Suprapubic skin (tissue), 4 donors: Measurements from ENCODE around the gene SLC38A10. TPM values are rescaled to one million over a fixed set of nuclear protein-coding genes. Genes with fewer than 3 reads are reported as not detected.

Experiments used
- DNase-seq, 2 donors: peaks; one replicate each; pipeline ENCODE4 v3.0.0-alpha.2; 2019; ENCODE audit warnings: low spot score in 2 of 2
- H3K27ac ChIP-seq: fragments of 200-600 bp; sonication (generic); one replicate; pipeline ENCODE4 v1.5.1; 2019
- H3K27me3 ChIP-seq: fragments of 200-600 bp; sonication (generic); one replicate; pipeline ENCODE4 v1.5.1; 2019
- H3K36me3 ChIP-seq: fragments of 200-600 bp; sonication (generic); one replicate; pipeline ENCODE4 v1.5.1; 2019
- H3K4me1 ChIP-seq: fragments of 200-600 bp; sonication (generic); one replicate; pipeline ENCODE4 v1.5.1; 2019
- H3K4me3 ChIP-seq: fragments of 200-600 bp; sonication (generic); one replicate; pipeline ENCODE4 v1.5.1; 2019; ENCODE audit warnings: mild to moderate bottlenecking
- H3K9me3 ChIP-seq: fragments of 200-600 bp; sonication (generic); one replicate; pipeline ENCODE4 v1.5.1; 2019
- EP300 ChIP-seq: sonication (generic); formaldehyde crosslinking; IDR thresholded peaks from one replicate; pipeline ENCODE4 v1.6.1; 2017; ENCODE audit warnings: antibody characterized with exemption
- POLR2A ChIP-seq, 2 donors: fragments of 450-650 bp; IDR thresholded peaks; one replicate each; pipeline ENCODE4 v1.6.1; 2017; ENCODE audit warnings: antibody characterized with exemption in 2 of 2, mild to moderate bottlenecking in 2 of 2, moderate library complexity in 2 of 2
- POLR2AphosphoS5 ChIP-seq, 3 donors: sonication (generic); formaldehyde crosslinking; IDR thresholded peaks; one replicate each; pipeline ENCODE4 v1.6.1; 2017; ENCODE audit warnings: antibody characterized with exemption in 3 of 3
- WGBS: methylation state at CpG from one replicate; pipeline ENCODE4 v1.1.5; 2018; 5-methylcytosine and 5-hydroxymethylcytosine counted together
- total RNA-seq, 4 donors: library from RNA; depleted of rRNA; stranded (reverse); fragments of >200 nt; gene quantifications; one replicate each; pipeline ENCODE4 v1.1.0, GENCODE V29; 2016
- TF ChIP-seq, protein P1 (sequence below), 2 donors: fragments of 200-600 bp in 1 of 2; fragments of 450-650 bp in 1 of 2; sonication (generic) in 1 of 2; IDR thresholded peaks; one replicate each; pipeline ENCODE4 v1.5.1; 2016 to 2019; ENCODE audit warnings: antibody characterized with exemption in 2 of 2, mild to moderate bottlenecking in 1 of 2, moderate library complexity in 1 of 2

Gene SLC38A10
- total RNA-seq, 4 donors from 2014 or later, result 48.5 to 84.9 (median 69.4) TPM

DNA sequence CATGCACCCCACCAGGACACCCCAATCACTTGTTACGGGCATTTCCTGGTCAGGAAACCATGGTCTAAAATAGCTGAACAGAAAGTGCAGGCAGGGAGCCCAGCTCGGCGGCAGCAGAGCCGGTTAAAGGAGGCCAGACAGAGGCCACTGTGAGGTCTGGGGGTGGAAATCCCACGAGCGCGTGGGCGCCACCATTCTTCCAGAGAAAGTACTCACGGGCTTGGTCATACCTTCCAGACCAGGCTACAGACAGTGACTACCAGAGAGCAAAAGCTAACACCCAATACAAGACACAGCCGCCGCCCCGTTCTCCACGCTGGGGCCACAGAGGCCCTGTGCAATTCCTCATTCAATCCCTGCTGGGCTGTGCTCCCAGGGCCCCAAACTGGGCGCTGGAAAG, 84.2 kb downstream of the SLC38A10 start:
- TF ChIP-seq EP300 (no peak), POLR2AphosphoS5 (IDR thresholded peaks at IDR 0.05) (no peak), POLR2A (IDR thresholded peaks at IDR 0.05) (no peak)
- H3K27ac ChIP-seq, result no peak overlapping the region
- H3K36me3 ChIP-seq, result peaks cover 9% of the 10 kb centered on the region
- no peaks in the 10 kb centered on the region for H3K9me3 ChIP-seq
- H3K4me1 ChIP-seq, result no peaks in the 10 kb centered on the region
- no peak for DNase-seq
- H3K27me3 ChIP-seq, result no peaks in the 10 kb centered on the region
- no peak overlapping the region for H3K4me3 ChIP-seq
- WGBS, result 75% methylated on average over 14 of the region's 14 CpGs

DNA sequence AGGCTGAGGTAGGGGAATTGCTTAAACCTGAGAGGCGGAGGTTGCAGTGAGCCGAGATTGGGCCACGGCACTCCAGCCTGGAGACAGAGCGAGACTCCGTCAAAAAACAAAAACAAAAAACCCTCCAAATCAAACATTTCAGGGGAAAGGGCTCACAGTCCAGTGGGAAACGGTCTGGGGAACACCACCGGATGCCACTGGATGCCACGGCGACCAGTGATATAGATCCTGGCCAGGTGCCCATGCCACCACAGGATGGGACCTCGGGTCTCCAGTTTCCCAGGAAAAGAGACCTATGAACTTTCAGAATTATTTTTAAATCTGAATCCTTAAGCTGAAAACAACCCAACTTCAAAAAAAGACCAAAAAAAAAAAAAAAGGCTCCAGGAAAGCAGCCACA, 84.6 kb downstream of the SLC38A10 start:
- WGBS, result 74% methylated on average over 10 of the region's 10 CpGs

DNA sequence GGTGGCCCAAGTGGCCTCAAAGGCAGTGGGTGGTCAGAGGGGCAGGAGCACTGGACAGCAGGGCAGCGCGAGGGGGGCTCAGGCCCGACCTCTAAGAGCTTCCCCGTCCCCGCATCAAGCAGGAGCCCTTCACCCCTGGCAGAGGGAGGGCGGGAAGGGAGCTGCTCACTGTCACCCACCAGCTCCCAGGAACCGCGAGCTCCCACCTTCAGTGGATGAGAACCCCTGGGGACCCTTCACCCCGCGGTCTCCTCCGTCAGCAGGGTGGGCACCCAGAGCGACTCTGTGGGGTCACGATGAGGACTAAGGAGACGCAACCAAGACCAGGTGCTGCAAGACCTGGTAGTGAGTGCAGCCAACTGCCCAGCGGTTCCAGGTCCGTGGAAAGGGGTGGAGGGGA, 86.0 kb downstream of the SLC38A10 start:
- TF ChIP-seq POLR2AphosphoS5 (IDR thresholded peaks at IDR 0.05) (no peak), EP300 (no peak), POLR2A (IDR thresholded peaks at IDR 0.05) (no peak)
- TF ChIP-seq, protein P1, sequence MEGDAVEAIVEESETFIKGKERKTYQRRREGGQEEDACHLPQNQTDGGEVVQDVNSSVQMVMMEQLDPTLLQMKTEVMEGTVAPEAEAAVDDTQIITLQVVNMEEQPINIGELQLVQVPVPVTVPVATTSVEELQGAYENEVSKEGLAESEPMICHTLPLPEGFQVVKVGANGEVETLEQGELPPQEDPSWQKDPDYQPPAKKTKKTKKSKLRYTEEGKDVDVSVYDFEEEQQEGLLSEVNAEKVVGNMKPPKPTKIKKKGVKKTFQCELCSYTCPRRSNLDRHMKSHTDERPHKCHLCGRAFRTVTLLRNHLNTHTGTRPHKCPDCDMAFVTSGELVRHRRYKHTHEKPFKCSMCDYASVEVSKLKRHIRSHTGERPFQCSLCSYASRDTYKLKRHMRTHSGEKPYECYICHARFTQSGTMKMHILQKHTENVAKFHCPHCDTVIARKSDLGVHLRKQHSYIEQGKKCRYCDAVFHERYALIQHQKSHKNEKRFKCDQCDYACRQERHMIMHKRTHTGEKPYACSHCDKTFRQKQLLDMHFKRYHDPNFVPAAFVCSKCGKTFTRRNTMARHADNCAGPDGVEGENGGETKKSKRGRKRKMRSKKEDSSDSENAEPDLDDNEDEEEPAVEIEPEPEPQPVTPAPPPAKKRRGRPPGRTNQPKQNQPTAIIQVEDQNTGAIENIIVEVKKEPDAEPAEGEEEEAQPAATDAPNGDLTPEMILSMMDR (IDR thresholded peaks at IDR 0.05), result no peak
- no peak overlapping the region for H3K4me3 ChIP-seq
- no peaks in the 10 kb centered on the region for H3K9me3 ChIP-seq
- H3K36me3 ChIP-seq, result peaks cover 9% of the 10 kb centered on the region
- no peaks in the 10 kb centered on the region for H3K4me1 ChIP-seq
- DNase-seq, result no peak
- H3K27ac ChIP-seq, result no peak overlapping the region
- WGBS, result 95% methylated on average over 15 of the region's 16 CpGs
- no peaks in the 10 kb centered on the region for H3K27me3 ChIP-seq

More for the DNA sequence above, 84.6 kb downstream of the SLC38A10 start:
- no peak overlapping the region for H3K27ac ChIP-seq
- H3K9me3 ChIP-seq, result no peaks in the 10 kb centered on the region
- no peak for DNase-seq
- peaks cover 9% of the 10 kb centered on the region for H3K36me3 ChIP-seq
- H3K27me3 ChIP-seq, result no peaks in the 10 kb centered on the region
- H3K4me3 ChIP-seq, result no peak overlapping the region
- H3K4me1 ChIP-seq, result no peaks in the 10 kb centered on the region
- TF ChIP-seq POLR2AphosphoS5 (IDR thresholded peaks at IDR 0.05) (no peak), POLR2A (IDR thresholded peaks at IDR 0.05) (no peak), EP300 (no peak)
- TF ChIP-seq, protein P1 (IDR thresholded peaks at IDR 0.05), result no peak

DNA sequence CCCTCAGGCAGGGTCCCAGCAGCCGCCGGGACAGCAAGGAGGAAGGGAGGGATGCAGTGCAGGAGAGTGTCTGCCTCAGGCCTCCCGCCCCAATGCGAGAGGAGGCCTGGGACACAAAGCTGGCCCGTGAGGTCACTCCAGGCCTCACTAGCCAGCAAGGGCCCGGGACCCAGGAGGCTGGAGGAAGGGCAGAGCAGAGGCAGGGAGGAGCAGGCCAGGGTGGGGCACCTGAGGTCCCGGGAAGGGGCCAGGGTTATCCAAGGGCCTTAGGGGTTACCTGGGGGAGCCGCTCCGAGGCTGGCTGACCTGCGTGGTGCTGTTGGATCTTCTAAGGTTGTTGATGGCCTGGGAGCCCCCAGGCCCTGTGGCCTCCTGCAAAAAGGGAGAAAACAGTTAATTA, 86.5 kb downstream of the SLC38A10 start:
- 97% methylated on average over 8 of the region's 10 CpGs for WGBS
- no peaks in the 10 kb centered on the region for H3K27me3 ChIP-seq
- H3K27ac ChIP-seq, result no peak overlapping the region
- no peak for DNase-seq
- no peaks in the 10 kb centered on the region for H3K9me3 ChIP-seq
- TF ChIP-seq POLR2A (IDR thresholded peaks at IDR 0.05) (no peak), POLR2AphosphoS5 (IDR thresholded peaks at IDR 0.05) (no peak), EP300 (no peak)
- TF ChIP-seq, protein P1 (IDR thresholded peaks at IDR 0.05), result no peak
- no peak overlapping the region for H3K4me3 ChIP-seq
- H3K36me3 ChIP-seq, result peaks cover 9% of the 10 kb centered on the region
- no peaks in the 10 kb centered on the region for H3K4me1 ChIP-seq

DNA sequence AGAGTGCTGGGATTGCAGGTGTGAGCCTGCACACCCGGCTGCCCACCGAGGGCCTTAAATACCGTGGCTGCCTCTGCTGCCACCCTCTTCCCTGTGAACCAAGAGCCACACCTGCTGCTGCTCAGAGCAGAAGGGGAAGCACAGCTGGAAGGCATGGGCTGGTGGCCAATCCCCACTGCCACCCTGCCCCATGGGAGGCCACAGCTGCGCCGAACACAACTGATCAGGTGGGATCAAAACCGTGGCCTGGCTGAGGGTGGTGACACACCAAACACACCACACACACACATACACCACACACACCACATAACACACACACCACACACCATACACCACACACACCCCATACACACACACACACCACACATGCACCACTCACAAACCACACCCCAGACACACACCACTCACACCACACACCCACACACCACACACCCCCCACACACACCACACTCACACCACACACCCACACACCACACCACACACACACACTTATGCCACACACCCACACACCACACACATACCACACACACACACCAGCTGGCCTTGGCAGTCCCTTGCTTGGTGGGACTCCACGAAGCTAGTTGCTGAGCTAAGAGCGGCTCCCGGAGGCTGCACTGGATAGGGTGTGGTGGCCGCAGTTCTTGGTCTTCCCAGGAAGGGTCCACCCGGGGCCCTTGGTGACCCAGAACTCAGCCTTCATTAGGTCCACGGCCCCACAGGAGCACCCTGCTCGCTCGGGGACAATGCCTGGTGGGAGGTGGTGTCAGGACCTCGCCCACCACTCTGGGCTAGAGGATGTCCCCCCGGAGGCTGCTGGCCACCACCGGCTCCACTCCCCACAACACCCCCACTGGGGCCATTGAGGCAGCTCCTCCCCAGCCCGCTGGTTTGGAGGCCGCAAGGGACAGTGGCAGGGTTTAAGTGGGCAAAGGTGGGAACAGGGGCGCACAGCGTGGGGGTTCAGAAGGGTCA, 87.2 kb downstream of the SLC38A10 start:
- Histone ChIP-seq H3K27me3 (no peaks in the 10 kb centered on the region), H3K4me3 (no peak overlapping the region), H3K9me3 (no peaks in the 10 kb centered on the region), H3K27ac (no peak overlapping the region), H3K36me3 (peaks cover 12% of the 10 kb centered on the region), H3K4me1 (no peaks in the 10 kb centered on the region)
- TF ChIP-seq, protein P1 (IDR thresholded peaks at IDR 0.05), result no peak
- no peak for TF ChIP-seq POLR2AphosphoS5 (IDR thresholded peaks at IDR 0.05)
- no peak for TF ChIP-seq POLR2A (IDR thresholded peaks at IDR 0.05)
- no peak for TF ChIP-seq EP300
- WGBS, result 80% methylated on average over 9 of the region's 21 CpGs
- no peak for DNase-seq
